ENCODE data around the gene MCUB. TPM values are rescaled to one million over a fixed set of nuclear protein-coding genes. Genes with fewer than 3 reads are reported as not detected.

MCUB gene
- total RNA-seq, 1 experiment from 2014 or later, result 18.6 TPM

GRCh38 chr4:109735566-109736365, 175.7 kb downstream of the MCUB start (continued):
- no peak for TF ChIP-seq POLR2A (IDR thresholded peaks at IDR 0.05; ENCODE audit: borderline replicate concordance, extremely low read depth, insufficient read depth, insufficient read length)

Other genes starting within 250 kb of the MCUB start
- gene SEC24B, start 126.4 kb upstream of the MCUB start, total RNA-seq (2021; ENCODE audit: unreplicated experiment), result 33.0 TPM
- 18.1 TPM for gene CASP6, start 143.2 kb downstream of the MCUB start, total RNA-seq (2021; ENCODE audit: unreplicated experiment)
- gene PLA2G12A, start 169.8 kb downstream of the MCUB start, total RNA-seq (2021; ENCODE audit: unreplicated experiment), result 37.9 TPM
- gene CFI, start 241.8 kb downstream of the MCUB start, total RNA-seq (2021; ENCODE audit: unreplicated experiment), result 0.84 TPM